Endometrial microvascular endothelial cells (primary cell): Measurements from ENCODE around the gene NBPF3. TPM values are rescaled to one million over a fixed set of nuclear protein-coding genes. Genes with fewer than 3 reads are reported as not detected.

ENCODE experiments used
- in situ Hi-C: cut with HindIII; loops from 2 replicates; pipeline ENCODE4 v1.10.0; 2017; ENCODE audit warnings: low sequenced_read_pairs, low pct_unique_long_range_greater_than_20kb; ENCODE audit errors: inconsistent ontology term
- total RNA-seq: library from RNA; depleted of rRNA; stranded (reverse); fragments of >200 nt; gene quantifications from one replicate; pipeline ENCODE4 v1.2.3, GENCODE V29; 2015; ENCODE audit errors: inconsistent ontology term

NBPF3 gene
- total RNA-seq, 1 donor from 2014 or later, result 21.3 TPM

- in situ Hi-C loops, result no loop called here
Measured at GRCh38 chr1:21532496-21532895, 92.6 kb downstream of the NBPF3 start.

- in situ Hi-C loops, result no loop called here
Measured at GRCh38 chr1:21532992-21533534, 93.1 kb downstream of the NBPF3 start.

GRCh38 chr1:21534146-21534545, 94.2 kb downstream of the NBPF3 start:
- in situ Hi-C loops, result no loop called here

Other genes starting within 250 kb of the NBPF3 start
- 301 TPM for gene ECE1, start 149.7 kb upstream of the NBPF3 start, total RNA-seq
- not detected for gene ALPL, start 69.3 kb downstream of the NBPF3 start, total RNA-seq
- not detected for gene RAP1GAP, start 229.2 kb downstream of the NBPF3 start, total RNA-seq